Fibroblast of gingiva (primary cell): ENCODE data around the gene CAPRIN1.
A peak's percentile ranks its signal among the peaks of the same experiment; 100 is the strongest.
"Not testable (repeated sequence)": the region's sequence is repeated elsewhere in the genome, so short reads cannot be mapped to it uniquely, and the experiment has no call there.

Experiments used
- DNase-seq: peaks from one replicate; pipeline ENCODE4 v3.0.0-alpha.2; 2011; ENCODE audit warnings: low read depth

CAPRIN1 gene

GRCh38 chr11:34052036-34052607, 591 bp downstream of the CAPRIN1 start:
- DNase-seq = peak; percentile 84

DNA sequence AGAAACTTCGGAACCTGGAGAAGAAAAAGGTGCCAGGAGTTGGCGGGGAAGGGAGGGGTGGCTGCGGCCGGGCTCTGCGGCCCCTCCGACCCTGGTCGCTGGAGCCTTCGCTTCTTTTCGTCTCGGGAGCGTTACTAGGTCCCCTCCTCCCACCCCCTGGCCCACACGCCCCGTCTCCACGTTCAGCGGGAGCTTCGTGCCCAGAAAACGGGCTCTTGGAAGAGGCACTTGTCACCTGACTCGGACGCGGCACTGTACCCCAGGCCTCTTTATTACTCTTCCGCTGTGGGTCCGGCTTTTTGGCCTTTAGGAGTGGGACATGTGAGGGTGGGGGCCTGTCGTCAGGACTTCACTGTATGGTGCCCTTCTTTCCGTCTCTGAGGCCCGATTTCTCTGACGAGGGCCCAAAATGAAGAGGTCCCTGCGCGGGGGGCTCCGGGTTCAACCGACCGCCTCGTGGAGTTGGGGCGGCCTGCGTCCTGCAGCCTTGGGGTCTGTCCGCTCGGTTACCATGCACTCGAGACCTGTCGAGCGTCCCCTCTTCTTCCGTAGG, 1.2 kb downstream of the CAPRIN1 start:
- DNase-seq = no peak

DNA sequence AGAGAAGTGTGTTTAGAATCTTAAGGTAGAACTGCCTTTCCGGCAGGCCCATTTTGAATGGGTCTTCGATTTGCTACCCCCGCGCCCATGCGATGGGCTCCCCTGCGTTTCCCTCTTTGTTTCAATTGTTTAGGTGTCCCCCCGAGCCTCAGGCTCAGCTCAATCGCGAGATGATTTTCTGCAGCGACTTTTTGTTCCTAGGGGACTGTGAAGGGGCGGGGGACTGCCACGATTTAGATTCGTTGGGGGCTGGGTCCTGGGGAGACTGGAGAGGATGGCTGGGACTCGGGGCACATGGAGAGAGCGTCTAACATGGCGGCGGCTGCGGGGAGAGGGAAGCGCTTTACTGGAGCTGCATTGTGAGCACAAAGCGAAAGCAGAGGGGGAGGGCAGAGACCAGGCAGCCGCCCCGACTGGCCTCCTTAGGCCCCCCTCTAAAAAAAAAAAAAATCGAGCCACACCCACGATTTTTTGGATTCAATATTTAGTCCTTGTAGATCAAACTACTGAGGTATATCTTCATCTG, 1.7 kb downstream of the CAPRIN1 start:
- DNase-seq = peak; percentile 73

- DNase-seq = not testable (repeated sequence)
Measured at GRCh38 chr11:34054351-34054750, 2.8 kb downstream of the CAPRIN1 start.

- no peak for DNase-seq
Measured at GRCh38 chr11:34055218-34056000, 3.9 kb downstream of the CAPRIN1 start.

DNA sequence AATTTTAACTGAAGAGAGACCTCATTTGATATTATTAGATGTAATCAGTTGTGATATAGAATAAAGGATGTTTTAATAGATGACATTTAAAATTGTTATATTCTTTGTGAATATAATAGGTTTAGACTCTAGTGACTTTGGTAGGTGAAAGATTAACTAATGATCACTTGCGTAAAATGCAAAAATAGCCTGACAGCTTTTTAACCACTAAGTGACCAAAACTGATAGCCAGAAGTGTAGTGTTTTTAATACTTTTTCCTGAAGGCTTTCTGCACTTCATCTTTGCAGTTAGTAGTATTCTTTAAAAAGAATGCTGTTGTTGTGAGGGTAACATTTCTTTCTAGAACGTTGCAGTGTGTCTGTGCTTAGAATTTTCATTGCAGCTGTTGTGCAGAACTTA, 5.1 kb downstream of the CAPRIN1 start:
- no peak for DNase-seq

GRCh38 chr11:34063061-34063795, 11.7 kb downstream of the CAPRIN1 start:
- peak; percentile 13 for DNase-seq

DNA sequence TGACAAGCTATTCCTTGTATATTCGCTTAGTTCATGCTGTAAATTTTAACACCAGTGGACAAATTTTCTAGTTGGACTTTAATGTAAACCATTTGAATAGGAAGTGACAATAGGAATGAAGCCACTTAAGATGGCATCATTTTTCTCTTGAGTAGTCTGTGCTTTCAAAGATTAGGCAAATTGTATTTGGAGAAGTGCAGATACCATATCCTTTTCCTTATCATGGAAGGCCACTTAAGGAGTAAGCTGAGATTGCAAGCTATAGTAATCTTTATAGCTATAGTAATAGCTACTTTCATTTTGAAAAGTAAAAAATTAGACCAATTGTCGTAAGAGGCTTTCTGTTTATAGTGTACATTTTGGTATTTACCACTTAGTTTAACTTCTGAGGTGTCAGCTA, 12.8 kb downstream of the CAPRIN1 start:
- no peak for DNase-seq

DNA sequence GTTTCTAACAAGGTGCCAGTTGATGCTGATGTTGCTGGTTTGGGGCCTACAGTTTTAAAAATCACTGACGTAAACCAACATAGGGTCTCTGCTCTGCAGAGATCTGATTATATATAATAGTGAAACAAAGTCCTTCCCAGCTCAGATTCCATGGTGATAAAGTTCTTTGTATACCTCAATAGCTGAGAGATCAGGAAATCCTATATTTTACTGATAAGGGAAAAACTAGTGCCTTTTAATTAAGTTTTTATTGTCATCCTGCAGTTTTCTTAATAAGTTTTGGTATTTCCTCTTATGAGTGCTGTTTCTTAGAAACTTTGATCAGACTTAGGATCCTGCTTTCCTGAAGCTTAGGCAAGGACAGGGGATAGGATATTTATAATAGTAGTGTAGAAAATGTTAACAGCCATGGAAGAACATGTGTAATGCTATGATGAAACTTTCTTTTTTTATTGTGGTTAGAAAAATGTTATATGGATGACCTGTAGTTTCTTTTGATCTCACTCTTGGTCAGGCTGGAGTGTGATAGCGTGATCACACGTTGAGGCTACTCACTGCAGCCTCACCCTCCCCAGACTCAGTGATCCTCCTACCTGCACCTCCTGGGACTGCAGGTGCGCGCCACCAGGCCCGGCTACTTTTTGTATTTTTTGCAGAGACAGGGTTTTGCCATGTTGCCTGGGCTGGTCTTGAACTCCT, 14.1 kb downstream of the CAPRIN1 start:
- peak; percentile 5 for DNase-seq

- not testable (repeated sequence) for DNase-seq
Measured at GRCh38 chr11:34066766-34067165, 15.2 kb downstream of the CAPRIN1 start.

- no peak for DNase-seq
Measured at GRCh38 chr11:34067383-34068065, 16.0 kb downstream of the CAPRIN1 start.

DNA sequence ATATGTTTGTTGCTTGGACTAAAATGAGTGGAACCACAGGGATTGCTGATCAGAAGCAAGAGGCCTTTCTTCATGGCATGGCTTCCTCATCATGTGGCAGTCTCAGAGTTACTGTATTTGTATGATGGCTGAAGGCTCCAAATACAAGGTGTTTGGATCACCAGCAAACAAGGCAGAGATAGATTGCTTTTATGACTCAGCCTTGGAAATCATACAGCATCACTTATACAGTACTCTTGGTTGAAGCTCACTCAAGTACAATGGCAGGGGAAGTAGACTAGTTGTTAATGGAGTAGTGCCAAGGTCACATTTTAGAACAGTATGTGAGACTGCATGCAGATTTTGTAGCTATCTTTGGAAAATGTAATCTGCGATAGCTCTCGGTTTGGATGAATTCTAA, 16.6 kb downstream of the CAPRIN1 start:
- peak; percentile 7 for DNase-seq

DNA sequence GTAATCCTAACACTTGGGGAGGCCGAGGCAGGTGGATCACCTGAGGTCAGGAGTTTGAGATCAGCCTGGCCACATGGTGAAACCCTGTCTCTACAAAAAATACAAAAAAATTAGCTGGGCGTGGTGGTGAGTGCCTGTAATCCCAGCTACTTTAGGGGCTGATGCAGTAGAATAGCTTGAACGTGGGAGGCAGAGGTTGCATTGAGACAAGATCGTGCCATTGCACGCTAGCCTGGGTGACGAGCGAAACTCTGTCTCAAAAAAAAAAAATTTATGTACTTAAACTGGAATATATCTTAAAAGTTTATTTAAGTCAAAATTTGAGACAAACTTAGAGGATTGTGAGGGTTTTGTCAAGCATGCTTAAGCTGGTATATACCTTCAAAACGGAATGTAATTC, 19.8 kb downstream of the CAPRIN1 start:
- DNase-seq = not testable (repeated sequence)

- no peak for DNase-seq
Measured at GRCh38 chr11:34072041-34072440, 20.5 kb downstream of the CAPRIN1 start.

DNA sequence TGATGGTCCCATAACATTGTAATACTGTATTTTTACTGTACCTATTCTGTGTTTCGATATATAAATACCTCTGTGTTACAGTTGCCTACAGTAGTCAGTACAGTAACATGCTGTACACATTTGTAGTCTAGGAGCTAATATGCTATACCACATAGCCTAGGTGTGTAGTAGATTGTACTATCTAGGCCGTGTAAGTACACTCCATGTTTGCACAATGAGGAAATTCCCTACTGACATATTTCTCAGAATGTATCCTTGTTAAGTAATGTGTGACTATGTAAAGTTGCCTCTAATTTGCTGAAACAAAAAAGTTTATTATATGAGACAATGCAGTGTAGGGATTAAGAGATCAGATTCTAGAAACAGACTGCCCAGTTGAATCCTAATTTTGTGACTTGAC, 21.3 kb downstream of the CAPRIN1 start:
- DNase-seq = no peak

DNA sequence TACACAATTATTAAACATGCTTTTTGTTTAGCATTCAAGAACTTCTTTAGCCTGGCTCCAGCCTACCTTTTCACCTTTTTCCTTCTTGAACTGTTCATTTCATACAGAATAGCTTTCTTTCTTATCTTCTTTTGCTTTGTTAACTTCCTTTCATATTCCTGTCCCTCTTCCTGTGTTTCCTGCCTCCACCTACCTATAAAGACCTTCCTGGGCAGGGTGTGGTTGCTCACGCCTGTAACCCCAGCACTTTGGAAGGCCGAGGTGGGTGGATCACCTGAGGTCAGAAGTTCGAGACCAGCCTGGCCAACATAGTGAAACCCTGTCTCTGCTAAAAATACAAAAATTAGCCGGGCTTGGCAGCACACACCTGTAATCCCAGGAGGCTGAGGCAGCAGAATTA, 22.9 kb downstream of the CAPRIN1 start:
- DNase-seq = no peak

GRCh38 chr11:34075178-34075820, 23.8 kb downstream of the CAPRIN1 start:
- DNase-seq = peak; percentile 47

- no peak for DNase-seq
Measured at GRCh38 chr11:34080609-34081008, 29.1 kb downstream of the CAPRIN1 start.

- no peak for DNase-seq
Measured at GRCh38 chr11:34084637-34085036, 33.1 kb downstream of the CAPRIN1 start.

- no peak for DNase-seq
Measured at GRCh38 chr11:34086554-34087283, 35.2 kb downstream of the CAPRIN1 start.
